8988T (cell line): Measurements from ENCODE around the gene NDUFS6.

Source experiments
- DNase-seq: peaks from one replicate; pipeline ENCODE4 v3.0.0; 2011

The NDUFS6 gene

GRCh38 chr5:1818784-1819183 is 17.6 kb downstream of the NDUFS6 start:
- DNase-seq = no peak

GRCh38 chr5:1819458-1819857 is 18.3 kb downstream of the NDUFS6 start:
- no peak for DNase-seq

GRCh38 chr5:1820381-1820780 is 19.2 kb downstream of the NDUFS6 start:
- DNase-seq = no peak

GRCh38 chr5:1820926-1821325 is 19.7 kb downstream of the NDUFS6 start:
- no peak for DNase-seq

GRCh38 chr5:1821862-1822261 is 20.7 kb downstream of the NDUFS6 start:
- DNase-seq = no peak

GRCh38 chr5:1823381-1824034 is 22.3 kb downstream of the NDUFS6 start:
- no peak for DNase-seq

- no peak for DNase-seq
Observed at GRCh38 chr5:1824109-1824821, 23.1 kb downstream of the NDUFS6 start.

- DNase-seq = no peak
Observed at GRCh38 chr5:1824903-1825841, 24.0 kb downstream of the NDUFS6 start.

GRCh38 chr5:1826235-1826980 is 25.2 kb downstream of the NDUFS6 start:
- no peak for DNase-seq

GRCh38 chr5:1827025-1827885 is 26.0 kb downstream of the NDUFS6 start:
- DNase-seq = no peak

GRCh38 chr5:1827886-1828397 is 26.7 kb downstream of the NDUFS6 start:
- no peak for DNase-seq

GRCh38 chr5:1830571-1831228 is 29.5 kb downstream of the NDUFS6 start:
- DNase-seq = no peak

GRCh38 chr5:1831257-1831656 is 30.1 kb downstream of the NDUFS6 start:
- no peak for DNase-seq

- DNase-seq = no peak
Observed at GRCh38 chr5:1831677-1832313, 30.6 kb downstream of the NDUFS6 start.

- DNase-seq = no peak
Observed at GRCh38 chr5:1832511-1833250, 31.5 kb downstream of the NDUFS6 start.

- DNase-seq = no peak
Observed at GRCh38 chr5:1833264-1834021, 32.2 kb downstream of the NDUFS6 start.

- DNase-seq = no peak
Observed at GRCh38 chr5:1834022-1834551, 32.9 kb downstream of the NDUFS6 start.

- no peak for DNase-seq
Observed at GRCh38 chr5:1834721-1835429, 33.7 kb downstream of the NDUFS6 start.
